HPDE6-E6E7 (cell line): ENCODE measurements around the gene PLEKHO2.

Experiments
- DNase-seq: peaks from one replicate; pipeline ENCODE4 v3.0.0; 2011; ENCODE audit warnings: missing footprints; ENCODE audit errors: extremely low spot score

PLEKHO2 gene

DNA sequence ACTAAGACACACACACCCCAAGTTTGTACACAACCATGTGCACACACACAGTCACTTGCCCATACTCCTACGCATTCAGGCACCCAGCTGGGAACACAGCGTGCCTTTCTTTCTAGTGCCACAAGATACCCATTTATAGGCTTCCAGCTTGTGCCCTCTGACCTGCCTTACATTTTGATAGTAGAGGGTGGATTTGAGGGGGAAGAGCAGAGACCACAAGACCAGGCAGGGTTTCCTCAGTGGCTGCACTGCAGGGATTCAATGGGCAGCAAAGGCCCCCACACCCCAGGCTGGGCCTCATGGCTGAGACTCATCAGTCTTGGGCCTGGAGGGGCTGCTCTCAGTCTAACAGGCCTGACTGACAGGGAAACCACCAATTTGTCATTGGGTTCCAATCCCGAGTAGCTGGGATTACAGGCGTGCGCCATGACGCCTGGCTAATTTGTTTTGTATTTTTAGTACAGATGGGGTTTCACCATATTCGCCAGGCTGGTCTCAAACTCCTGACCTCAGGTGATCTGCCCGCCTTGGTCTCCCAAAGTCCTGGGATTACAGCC lies 51.2 kb downstream of the PLEKHO2 start:
- no peak for DNase-seq

DNA sequence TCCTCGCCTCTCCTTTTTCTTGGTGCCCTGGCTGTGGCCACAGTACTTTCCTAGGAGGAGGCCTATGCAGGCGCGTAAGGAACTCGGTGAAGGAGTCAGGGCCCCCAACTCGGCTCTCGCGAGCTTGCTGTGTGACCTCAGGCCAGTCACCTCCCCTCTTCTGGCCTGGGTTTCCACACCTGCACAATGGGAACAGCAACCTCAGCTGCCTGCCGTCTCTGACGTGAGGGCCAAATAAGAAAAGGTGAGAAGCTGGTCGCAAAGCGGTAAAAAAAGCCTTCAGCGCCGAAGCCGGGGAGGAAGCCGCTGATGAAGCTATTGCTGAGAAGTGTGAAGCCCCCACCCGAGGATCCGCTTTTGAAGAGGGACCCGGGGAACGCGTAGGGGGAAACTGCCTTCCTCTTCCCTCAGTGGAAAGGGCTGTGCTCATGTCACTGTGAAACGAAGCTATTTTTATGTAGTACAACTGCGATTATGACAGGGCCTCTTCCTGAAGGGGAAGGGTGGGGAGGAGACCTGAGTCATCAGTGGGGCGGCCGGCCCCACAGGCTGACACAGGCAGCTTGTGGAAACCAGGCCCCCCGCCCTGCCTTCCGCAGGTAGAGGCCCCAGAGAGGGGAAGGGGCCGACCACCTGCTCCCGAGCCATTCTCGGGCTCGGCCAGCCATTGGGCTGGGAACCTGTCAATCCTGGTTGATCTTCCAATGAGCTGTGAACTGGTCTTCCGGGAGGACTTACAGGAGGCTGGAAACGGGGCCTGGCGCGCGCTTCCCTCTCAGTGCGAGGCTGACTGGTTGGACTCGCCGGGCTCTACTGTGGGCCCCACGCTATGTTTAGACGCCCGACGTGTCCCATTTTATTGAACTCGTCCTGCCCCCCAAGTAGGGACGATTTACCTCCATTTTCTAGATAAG lies 52.0 kb downstream of the PLEKHO2 start:
- DNase-seq = peak; percentile 95

- no peak for DNase-seq
These were observed 52.8 kb downstream of the PLEKHO2 start for GRCh38 chr15:64894395-64895056.

DNA sequence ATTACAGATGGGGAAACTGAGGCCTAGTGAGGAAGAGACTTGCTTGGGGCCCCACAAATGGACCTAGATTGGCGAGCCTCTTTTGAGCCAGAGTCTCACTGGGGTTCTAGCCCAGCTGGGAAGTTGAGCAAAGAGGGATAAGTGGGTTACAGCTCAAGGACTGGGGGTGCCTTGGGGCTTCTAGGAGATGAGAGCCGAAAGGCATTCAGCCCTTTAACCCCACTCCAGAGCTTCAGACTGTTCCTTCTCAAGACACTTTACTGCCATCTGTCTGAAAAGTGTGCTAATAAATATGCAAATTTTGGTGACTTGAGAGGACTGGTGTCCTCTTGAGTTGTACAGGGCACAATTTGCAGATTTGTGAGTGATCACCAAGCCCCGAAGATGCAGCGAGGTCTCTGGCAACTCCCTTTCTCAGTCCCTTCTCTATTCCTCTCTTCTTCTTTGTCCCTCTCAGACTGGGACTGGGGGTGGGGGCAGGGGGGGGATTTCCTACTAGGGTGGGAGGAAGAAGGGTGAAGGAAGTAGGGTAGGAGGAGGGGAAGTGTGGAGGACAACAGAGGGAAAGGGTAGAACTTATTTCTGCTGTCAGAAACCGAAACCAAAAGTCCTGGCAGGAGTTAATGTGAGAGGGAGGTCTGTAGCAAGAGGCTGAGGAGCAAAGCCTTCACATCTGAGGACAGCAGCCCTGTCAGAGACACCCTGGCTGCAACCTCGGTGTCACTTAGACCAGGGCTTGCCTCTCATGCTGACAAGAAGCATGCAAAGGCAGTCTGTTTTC lies 53.8 kb downstream of the PLEKHO2 start:
- no peak for DNase-seq

DNA sequence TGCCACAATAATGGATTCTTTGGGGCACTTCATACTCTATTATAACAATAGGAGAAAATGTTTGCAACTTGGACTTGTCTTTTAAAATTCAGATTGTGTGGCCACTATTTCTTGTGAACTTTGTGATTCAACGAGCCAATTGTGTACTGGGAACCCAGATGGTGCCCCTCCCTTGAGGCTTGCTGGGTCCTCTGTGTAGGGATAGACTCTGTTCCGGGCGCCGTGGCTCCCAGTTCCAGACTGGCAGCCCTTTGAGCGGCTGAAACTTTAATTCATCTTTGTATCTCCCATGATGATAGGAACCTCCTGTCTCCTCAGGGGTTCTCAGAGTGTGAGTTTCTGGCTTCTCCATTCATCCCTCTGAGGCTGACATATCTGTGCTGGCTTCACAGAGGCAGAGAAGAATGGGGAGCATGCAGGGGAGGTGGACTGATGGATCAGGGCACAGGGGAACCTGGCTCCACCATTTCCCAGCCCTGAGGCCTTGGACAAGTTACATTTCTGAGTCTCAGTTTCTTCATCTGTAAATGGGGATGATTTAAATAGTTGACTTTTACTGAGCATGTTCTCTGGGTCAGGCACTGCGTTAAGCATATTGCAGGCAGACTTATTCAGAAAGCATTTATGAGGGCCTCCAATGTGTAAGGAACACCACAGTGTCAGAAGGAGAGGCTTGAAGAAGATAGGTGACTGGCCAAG lies 54.8 kb downstream of the PLEKHO2 start:
- no peak for DNase-seq

GRCh38 chr15:64897345-64897985 lies 55.8 kb downstream of the PLEKHO2 start:
- DNase-seq = no peak

- DNase-seq = no peak
These were observed 56.7 kb downstream of the PLEKHO2 start for GRCh38 chr15:64898406-64898805.

GRCh38 chr15:64901141-64901540 lies 59.4 kb downstream of the PLEKHO2 start:
- no peak for DNase-seq

DNA sequence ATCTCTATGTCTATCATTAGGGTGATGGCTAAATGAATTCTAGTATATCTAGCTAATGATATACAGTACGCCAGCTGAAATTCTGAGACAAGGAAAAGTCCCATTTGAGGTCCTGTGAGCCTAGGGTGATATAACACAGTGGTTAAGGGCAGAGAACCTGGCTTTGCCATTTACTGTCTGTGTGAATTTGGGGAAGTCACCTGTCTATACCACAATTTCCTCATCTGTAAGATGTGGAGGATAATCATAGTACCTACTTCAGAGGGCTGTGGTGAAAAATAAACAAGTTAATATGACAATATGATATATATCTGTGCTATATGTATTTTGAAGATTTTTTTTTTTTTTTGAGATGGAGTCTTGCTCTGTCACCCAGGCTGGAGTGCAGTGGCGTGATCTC lies 60.2 kb downstream of the PLEKHO2 start:
- no peak for DNase-seq

GRCh38 chr15:64902863-64903262 lies 61.1 kb downstream of the PLEKHO2 start:
- DNase-seq = no peak

- no peak for DNase-seq
These were observed 61.7 kb downstream of the PLEKHO2 start for GRCh38 chr15:64903326-64903950.

DNA sequence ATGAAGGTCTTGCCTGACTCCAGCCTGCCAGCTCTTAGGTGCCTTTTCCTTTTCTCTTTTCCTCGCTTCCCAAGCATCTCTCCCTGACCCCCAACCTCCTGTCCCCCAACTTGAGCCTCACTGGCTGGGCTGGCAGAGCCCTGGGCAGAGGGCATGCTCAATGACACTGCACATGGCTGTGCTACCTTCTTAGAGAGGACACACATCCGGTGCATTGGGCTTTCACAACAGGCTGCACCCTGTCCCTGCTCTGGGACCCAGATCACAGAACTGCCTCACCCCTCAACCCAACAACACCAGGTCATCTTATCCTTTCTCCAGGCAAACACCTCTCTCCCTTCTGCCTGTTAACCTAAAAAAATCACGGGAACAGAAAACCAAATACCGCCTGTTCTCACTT lies 62.5 kb downstream of the PLEKHO2 start:
- DNase-seq = no peak

GRCh38 chr15:64905119-64905831 lies 63.6 kb downstream of the PLEKHO2 start:
- peak; percentile 63 for DNase-seq

- DNase-seq = no peak
These were observed 64.2 kb downstream of the PLEKHO2 start for GRCh38 chr15:64905941-64906340.

GRCh38 chr15:64906402-64906801 lies 64.7 kb downstream of the PLEKHO2 start:
- DNase-seq = no peak

- no peak for DNase-seq
These were observed 66.3 kb downstream of the PLEKHO2 start for GRCh38 chr15:64907991-64908390.

DNA sequence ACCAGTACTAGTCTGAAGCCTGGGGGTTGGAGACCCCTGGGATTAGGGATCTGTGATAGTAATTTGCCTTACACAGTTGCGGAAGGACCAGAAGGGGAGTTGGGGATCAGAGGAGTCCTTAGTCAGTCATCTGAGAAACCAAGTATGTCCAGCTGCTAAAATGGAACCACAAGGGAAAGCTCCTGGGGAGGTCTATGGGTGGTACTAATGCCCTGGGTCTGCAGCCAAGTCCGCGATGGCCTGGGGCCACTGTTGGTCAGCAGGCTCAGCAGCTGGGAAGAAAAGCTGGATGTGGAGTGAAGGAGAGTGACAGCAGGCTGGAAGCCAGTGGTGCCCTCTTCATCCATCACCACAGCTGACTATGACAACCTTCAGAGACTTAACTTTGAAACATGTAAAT lies 67.8 kb downstream of the PLEKHO2 start:
- no peak for DNase-seq

DNA sequence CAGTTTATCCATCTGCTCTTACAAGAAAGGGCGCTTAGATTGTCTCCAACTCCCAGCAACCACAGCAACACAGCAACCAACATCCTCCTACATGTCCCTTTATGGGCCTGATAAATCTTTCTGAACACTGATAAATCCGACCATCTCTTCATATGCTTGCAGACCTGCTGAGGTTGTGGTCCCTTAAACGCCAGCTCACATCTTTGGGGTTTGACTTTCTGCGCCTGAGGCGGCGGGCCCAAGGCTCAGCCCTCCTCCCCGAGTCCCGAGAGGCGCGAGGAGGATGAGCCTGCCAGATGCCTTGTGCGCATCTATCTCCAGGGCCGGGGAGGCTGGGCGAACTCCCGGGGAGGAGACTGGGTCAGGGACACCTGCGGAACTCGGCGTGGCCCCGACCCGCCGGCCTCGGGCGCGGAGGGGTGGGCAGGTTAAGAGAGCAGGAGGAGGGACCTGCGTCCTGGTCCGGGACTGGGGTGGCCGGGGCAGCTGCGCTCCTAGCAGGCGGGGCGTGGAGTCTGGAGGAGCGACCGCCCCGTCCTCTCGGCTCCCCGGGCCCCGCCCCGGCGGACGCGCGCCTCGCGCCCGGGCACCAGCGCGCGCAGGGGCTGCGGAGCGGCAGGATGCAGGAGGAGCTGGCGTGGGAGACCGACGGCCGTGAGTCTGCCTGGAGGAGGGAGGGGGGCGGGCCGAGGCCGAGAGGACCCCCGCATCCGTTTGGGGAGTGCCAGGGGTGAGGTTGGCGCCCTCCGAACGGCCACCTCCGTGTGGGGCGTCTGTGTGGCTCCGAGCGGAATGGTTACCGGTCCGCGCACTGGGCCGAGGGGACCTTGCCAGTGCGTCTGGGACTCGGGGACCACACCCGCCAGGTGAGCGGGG lies 69.8 kb downstream of the PLEKHO2 start, which contains the start of gene ANKDD1A:
Gene ANKDD1A, plus strand, starts transcription at position 592 of the 876 bp plus-strand sequence. Its CDS starts 29 bp downstream, at position 621.
- DNase-seq = no peak
